MCF 10A (cell line): ENCODE data around the gene SH3RF1. TPM values are rescaled to one million over a fixed set of nuclear protein-coding genes. Genes with fewer than 3 reads are reported as not detected.

Experiments
- BruUV-seq: library from RNA; stranded (reverse); fragments of 400-500 nt; replicated peaks from 2 replicates; lab custom pipeline; 2021; lab: Mats Ljungman, UMichigan
- CTCF ChIA-PET: fragments of 300-600 bp; sonication (Branson Sonifier 250); formaldehyde crosslinking; extraction: SDS; loops from one replicate; lab custom pipeline; 2021; ENCODE audit warnings: antibody characterized with exemption, inconsistent platforms; lab: Yijun Ruan, JAX
- POLR2A ChIA-PET: fragments of 300-600, 350-650 bp; sonication (Branson Sonifier 250); formaldehyde crosslinking; extraction: SDS; loops from one replicate; lab custom pipeline; 2020; ENCODE audit warnings: antibody characterized with exemption, inconsistent platforms; lab: Yijun Ruan, JAX
- DNase-seq: peaks from one replicate; pipeline ENCODE4 v3.0.0-alpha.2; 2018; ENCODE audit not compliant: unreplicated experiment
- H3K27ac Mint-ChIP-seq: one replicate; pipeline ENCODE4 v1.8.0; 2022; ENCODE audit warnings: mild to moderate bottlenecking, low read depth, mixed read lengths; ENCODE audit not compliant: unreplicated experiment
- H3K27me3 Mint-ChIP-seq: one replicate; pipeline ENCODE4 v1.8.0; 2022; ENCODE audit warnings: mixed read lengths; ENCODE audit not compliant: insufficient read depth, unreplicated experiment
- H3K36me3 Mint-ChIP-seq: one replicate; pipeline ENCODE4 v1.8.0; 2022; ENCODE audit warnings: mild to moderate bottlenecking, moderate library complexity, mixed read lengths; ENCODE audit not compliant: insufficient read depth, unreplicated experiment
- H3K4me1 Mint-ChIP-seq: one replicate; pipeline ENCODE4 v1.8.0; 2022; ENCODE audit warnings: mixed read lengths; ENCODE audit not compliant: insufficient read depth, unreplicated experiment
- H3K4me3 Mint-ChIP-seq: one replicate; pipeline ENCODE4 v1.8.0; 2022; ENCODE audit warnings: mild to moderate bottlenecking, moderate library complexity, mixed read lengths; ENCODE audit not compliant: unreplicated experiment
- H3K9me3 Mint-ChIP-seq: one replicate; pipeline ENCODE4 v1.8.0; 2022; ENCODE audit warnings: mixed read lengths; ENCODE audit not compliant: unreplicated experiment
- CTCF ChIP-seq: fragments of 200-600 bp; IDR thresholded peaks from one replicate; pipeline ENCODE4 v1.8.0; 2022; ENCODE audit warnings: antibody characterized with exemption, mild to moderate bottlenecking; ENCODE audit not compliant: unreplicated experiment
- intact Hi-C: fragments of 100-400 bp; cut with micrococcal nuclease; formaldehyde crosslinking; loops from 2 replicates; pipeline ENCODE4 v1.14.1; 2022
- total RNA-seq: library from RNA; stranded (reverse); gene quantifications from 2 replicates; pipeline ENCODE4 v1.2.3, GENCODE V29; 2022

SH3RF1 gene
- total RNA-seq, 1 experiment from 2014 or later = 17.4 TPM

GRCh38 chr4:169259271-169259670 is 11.5 kb downstream of the SH3RF1 start:
- POLR2A ChIA-PET = interaction anchor here (1.0 to 1.3 kb wide), 2 partner anchors 11 to 29 kb away, joined by 4 to 5 read pairs; no protein-coding TSS in a partner anchor
- Mint-ChIP-seq H3K27ac (no peak overlapping the region), H3K27me3 (no peaks in the 10 kb centered on the region)

GRCh38 chr4:169258141-169258540 is 12.6 kb downstream of the SH3RF1 start:
- intact Hi-C loops = no loop called here
- H3K4me3 Mint-ChIP-seq = no peak overlapping the region

More at GRCh38 chr4:169259271-169259670, 11.5 kb downstream of the SH3RF1 start:
- Mint-ChIP-seq H3K4me1 (peaks cover 21% of the 10 kb centered on the region), H3K4me3 (no peak overlapping the region), H3K9me3 (peaks cover under 1% of the 10 kb centered on the region), H3K36me3 (no peaks in the 10 kb centered on the region)
- intact Hi-C loops = no loop called here
- no peak for TF ChIP-seq CTCF
- BruUV-seq = no TSS peak
- DNase-seq = no peak
- CTCF ChIA-PET = interaction anchor here (0.7 to 1.0 kb wide), 2 partner anchors 11 to 34 kb away, joined by 3 to 4 read pairs; no protein-coding TSS in a partner anchor

GRCh38 chr4:169256856-169257761 is 13.6 kb downstream of the SH3RF1 start:
- no TSS peak for BruUV-seq

More at GRCh38 chr4:169258141-169258540, 12.6 kb downstream of the SH3RF1 start:
- Mint-ChIP-seq H3K4me1 (peaks cover 24% of the 10 kb centered on the region), H3K27me3 (no peaks in the 10 kb centered on the region), H3K27ac (no peak overlapping the region), H3K9me3 (no peaks in the 10 kb centered on the region), H3K36me3 (no peaks in the 10 kb centered on the region)
- no TSS peak for BruUV-seq
- no peak for DNase-seq
- ChIA-PET POLR2A (interaction anchor here (0.7 to 1.7 kb wide), 3 partner anchors 12 to 70 kb away, joined by 3 to 4 read pairs (median 4); partner anchors contain the start of gene SH3RF1), CTCF (interaction anchor here (1.0 kb wide), 1 partner anchor 12 kb away, joined by 3 read pairs; no protein-coding TSS in a partner anchor)
- no peak for TF ChIP-seq CTCF

More at GRCh38 chr4:169256856-169257761, 13.6 kb downstream of the SH3RF1 start:
- ChIA-PET POLR2A (interaction anchor here (1.0 to 1.7 kb wide), 3 partner anchors 12 to 31 kb away, joined by 3 to 4 read pairs (median 4); partner anchors contain the start of gene SH3RF1), CTCF (interaction anchor here (1.0 to 1.5 kb wide), 3 partner anchors 9 to 25 kb away, joined by 5 read pairs; no protein-coding TSS in a partner anchor)
- TF ChIP-seq CTCF = no peak
- Mint-ChIP-seq H3K36me3 (no peaks in the 10 kb centered on the region), H3K4me1 (peaks cover 35% of the 10 kb centered on the region), H3K4me3 (no peak overlapping the region), H3K27ac (no peak overlapping the region), H3K9me3 (no peaks in the 10 kb centered on the region), H3K27me3 (no peaks in the 10 kb centered on the region)
- intact Hi-C loops = no loop called here
- no peak for DNase-seq
